A549 (cell line): ENCODE results near the gene RUNX2.

Experiments used
- FOSB ChIP-seq: fragments of 250-450 bp; sonication (Bioruptor Pico); IDR thresholded peaks from 2 replicates; pipeline ENCODE4 v1.5.0; 2020; ENCODE audit warnings: mild to moderate bottlenecking, moderate library complexity
- SMC3 ChIP-seq: fragments of >200 bp; sonication (Bioruptor Twin); formaldehyde crosslinking; IDR thresholded peaks from 3 replicates; pipeline ENCODE4 v1.6.1; 2018; ENCODE audit warnings: inconsistent platforms

- TF ChIP-seq SMC3 (no peak), FOSB (no peak)
Measured at GRCh38 chr6:45488889-45489288, 160.8 kb downstream of the RUNX2 start.
